Astrocyte of the spinal cord (primary cell): ENCODE measurements around the gene WSCD2.

Experiments
- DNase-seq: peaks from one replicate; pipeline ENCODE4 v3.0.0; 2011; ENCODE audit warnings: low read depth, low spot score
- H3K4me3 ChIP-seq: 2 replicates; pipeline ENCODE4 v1.5.1; 2011; ENCODE audit warnings: low read depth, mild to moderate bottlenecking, low read length, moderate library complexity
- CTCF ChIP-seq: IDR thresholded peaks from 2 replicates; pipeline ENCODE4 v1.5.1; 2012; ENCODE audit warnings: low read depth, mild to moderate bottlenecking, low read length, inconsistent platforms
- in situ Hi-C: cut with HindIII; loops from 2 replicates; pipeline ENCODE4 v1.10.0; 2017; ENCODE audit warnings: low sequenced_read_pairs

The WSCD2 gene

DNA sequence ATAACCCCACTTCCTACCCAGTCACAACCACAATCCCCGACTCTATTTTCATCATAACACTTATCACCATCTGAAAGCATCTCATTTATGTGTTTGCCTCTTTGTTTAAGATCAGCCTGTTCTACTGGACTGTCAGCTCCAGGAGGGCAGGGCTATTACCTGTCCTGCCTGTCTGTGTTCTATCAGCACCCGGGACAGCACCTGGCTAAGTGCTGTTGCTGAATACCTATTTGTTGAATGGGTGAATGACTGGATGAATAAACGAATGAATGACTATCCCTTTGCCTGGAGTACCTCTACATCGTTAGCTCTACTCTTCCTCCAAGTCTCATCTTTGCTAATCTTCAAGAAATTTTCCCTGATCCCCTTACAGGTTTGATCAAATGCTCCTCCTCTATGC is 69.0 kb downstream of the WSCD2 start:
- no peak overlapping the region for H3K4me3 ChIP-seq
- no peak for TF ChIP-seq CTCF
- in situ Hi-C loops = no loop called here
- no peak for DNase-seq

GRCh38 chr12:108199106-108199505 is 70.0 kb downstream of the WSCD2 start:
- no peak for DNase-seq
- TF ChIP-seq CTCF = no peak
- H3K4me3 ChIP-seq = no peak overlapping the region
- in situ Hi-C loops = no loop called here

- in situ Hi-C loops = no loop called here
- TF ChIP-seq CTCF = no peak
- no peak for DNase-seq
These were observed 72.7 kb downstream of the WSCD2 start for GRCh38 chr12:108201808-108202207.

DNA sequence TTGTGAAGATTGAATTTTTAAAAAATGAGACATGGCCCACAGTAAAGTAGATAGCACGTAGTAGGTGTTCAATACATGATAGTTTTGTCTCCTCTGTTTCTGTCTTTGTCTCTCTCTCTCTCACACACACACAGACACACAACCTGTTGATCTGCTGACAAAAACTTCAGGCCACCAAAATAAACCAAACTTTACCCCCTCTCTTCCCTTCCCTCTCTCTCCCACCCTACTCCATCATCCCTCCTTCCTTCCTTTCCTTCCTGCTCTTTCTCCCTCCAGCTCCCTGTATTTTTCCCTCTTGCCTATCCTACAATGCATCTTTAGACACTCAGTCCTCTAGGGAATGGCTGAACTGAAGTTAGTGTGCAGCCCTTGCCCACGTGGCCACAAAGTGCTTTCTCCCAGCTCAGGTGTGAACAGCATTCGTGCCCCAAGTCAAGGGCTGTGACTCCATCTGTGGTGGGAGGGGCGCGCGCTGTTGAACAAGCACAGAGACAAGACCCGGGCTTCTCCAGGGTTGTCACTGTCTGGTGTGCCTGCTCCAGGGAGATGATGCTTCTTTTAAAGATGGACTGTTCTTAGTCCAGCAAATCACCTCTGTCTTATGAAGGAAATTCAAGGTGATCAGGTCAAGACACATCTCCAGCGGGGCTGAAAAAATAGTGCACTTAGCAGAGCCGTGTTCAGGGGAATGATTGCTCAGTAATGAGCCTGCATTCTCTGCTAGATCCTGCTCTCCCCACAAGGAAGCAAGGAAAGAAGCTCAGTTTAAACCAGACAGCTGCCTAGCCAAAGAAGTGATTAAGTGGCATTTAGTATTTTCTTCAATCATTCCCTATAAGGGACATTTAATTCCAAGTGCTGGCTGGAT is 75.3 kb downstream of the WSCD2 start:
- no peak overlapping the region for H3K4me3 ChIP-seq
- in situ Hi-C loops = no loop called here
- TF ChIP-seq CTCF = no peak
- no peak for DNase-seq

More at GRCh38 chr12:108201808-108202207, 72.7 kb downstream of the WSCD2 start:
- H3K4me3 ChIP-seq = no peak overlapping the region

- TF ChIP-seq CTCF = no peak
- DNase-seq = no peak
- no peak overlapping the region for H3K4me3 ChIP-seq
- in situ Hi-C loops = no loop called here
These were observed 76.8 kb downstream of the WSCD2 start for GRCh38 chr12:108205864-108206263.

DNA sequence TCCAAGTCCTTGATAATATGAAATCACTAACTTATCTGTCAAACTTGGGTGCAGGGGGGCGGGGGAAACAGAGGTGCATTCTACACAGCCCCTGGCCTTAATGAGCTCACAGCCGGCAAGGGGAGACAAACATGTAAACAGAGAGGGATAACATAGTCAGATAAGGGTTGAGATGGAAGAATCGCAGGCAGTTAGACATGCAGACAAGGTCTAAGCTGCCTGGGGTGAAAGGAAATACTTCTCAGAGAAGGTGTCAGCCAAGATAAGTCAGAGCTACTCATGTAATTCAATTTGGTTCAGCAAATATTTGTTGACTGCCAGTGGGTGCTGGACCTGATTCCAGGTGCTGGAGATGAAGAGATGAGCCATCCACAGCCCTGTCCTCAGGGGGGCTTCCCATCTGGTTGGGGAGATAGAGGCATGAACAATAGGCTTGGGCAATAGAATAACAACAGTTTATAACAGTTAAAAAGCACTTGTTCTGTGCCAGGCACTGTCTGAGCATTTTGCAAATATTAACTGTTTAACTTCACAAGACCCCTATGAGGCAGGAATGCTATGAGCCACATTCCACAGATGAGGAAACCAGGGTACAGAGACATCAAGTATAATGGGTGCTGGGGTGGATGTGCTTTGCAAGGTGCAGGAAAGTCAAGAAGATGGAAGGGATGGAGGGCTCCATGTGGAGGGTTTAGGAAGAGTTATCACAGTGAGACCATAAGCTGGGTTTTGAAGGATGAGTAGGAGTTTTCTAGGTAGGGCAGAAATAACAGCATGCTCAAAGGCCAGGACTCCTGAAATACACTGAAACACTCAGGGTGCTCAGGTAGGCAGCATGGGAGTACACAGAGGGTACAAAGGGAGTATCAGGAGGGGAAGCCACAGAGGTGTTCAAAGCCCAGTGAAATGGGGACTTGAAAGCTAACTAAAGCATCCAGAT is 79.0 kb downstream of the WSCD2 start:
- no peak for TF ChIP-seq CTCF
- no peak overlapping the region for H3K4me3 ChIP-seq
- DNase-seq = no peak
- in situ Hi-C loops = no loop called here
